Endothelial cell of umbilical vein (primary cell): Measurements from ENCODE around the gene TARBP2. TPM values are rescaled to one million over a fixed set of nuclear protein-coding genes. Genes with fewer than 3 reads are reported as not detected.

Experiments
- BruUV-seq: library from RNA; stranded (reverse); fragments of 400-500 nt; replicated peaks from 2 replicates; lab custom pipeline; 2021; lab: Mats Ljungman, UMichigan
- CTCF ChIA-PET: fragments of 300-600, 350-600 bp; sonication (Branson Sonifier 250); formaldehyde crosslinking; loops from one replicate; lab custom pipeline; 2021; ENCODE audit warnings: antibody characterized with exemption, inconsistent platforms; lab: Charles Lee
- POLR2A ChIA-PET: fragments of 300-600, 350-600 bp; sonication (Branson Sonifier 250); formaldehyde crosslinking; loops from one replicate; lab custom pipeline; 2021; ENCODE audit warnings: antibody characterized with exemption, inconsistent platforms; lab: Charles Lee
- DNase-seq: peaks from one replicate; pipeline ENCODE4 v3.0.0-alpha.2; 2011; ENCODE audit warnings: low read depth, low spot score
- FAIRE-seq: peaks from 2 replicates; lab custom pipeline; 2011; peaks lifted over from hg19 to GRCh38; lab: Jason Lieb, UNC
- H2AFZ ChIP-seq: 2 replicates; pipeline ENCODE4 v1.6.0; 2012; ENCODE audit warnings: low read depth, low read length, control low read depth, inconsistent platforms
- H3K27ac ChIP-seq: 2 replicates; pipeline ENCODE4 v1.5.1; 2011; ENCODE audit warnings: low read depth, mild to moderate bottlenecking, control low read depth, low read length, moderate library complexity; ENCODE audit not compliant: insufficient read depth
- H3K27me3 ChIP-seq, 2 experiments: 2 replicates each; pipeline versions ENCODE4 v1.6.0 to v1.6.1; 2011; ENCODE audit warnings: low read length in 2 of 2, mixed read lengths in 1 of 2; ENCODE audit not compliant: control insufficient read depth in 2 of 2, insufficient read depth in 2 of 2
- H3K36me3 ChIP-seq, 2 experiments: 2 replicates in 1 of 2; 3 replicates in 1 of 2; pipeline ENCODE4 v1.5.1; 2011; ENCODE audit warnings: low read length in 2 of 2, mild to moderate bottlenecking in 1 of 2, moderate library complexity in 1 of 2; ENCODE audit not compliant: control insufficient read depth in 2 of 2, insufficient read depth in 2 of 2; ENCODE audit errors: extremely low read depth in 1 of 2
- H3K4me1 ChIP-seq: 3 replicates; pipeline ENCODE4 v1.5.1; 2011; ENCODE audit warnings: mild to moderate bottlenecking, low read length; ENCODE audit not compliant: control insufficient read depth, insufficient read depth; ENCODE audit errors: extremely low read depth
- H3K4me2 ChIP-seq: 2 replicates; pipeline ENCODE4 v1.6.1; 2011; ENCODE audit warnings: low read length, control low read depth, mixed read lengths; ENCODE audit not compliant: insufficient read depth
- H3K4me3 ChIP-seq, 3 experiments: fragments of 200-600 bp in 1 of 3; sonication (generic), shearing (Covaris generic) in 1 of 3; replicated peaks in 1 of 3; 2 replicates each; pipeline ENCODE4 v1.5.1; 2011 to 2016; ENCODE audit warnings: control low read depth in 3 of 3, low read length in 3 of 3, mild to moderate bottlenecking in 2 of 3, inconsistent platforms in 1 of 3, low read depth in 1 of 3, moderate library complexity in 1 of 3; ENCODE audit not compliant: insufficient read depth in 1 of 3
- H3K79me2 ChIP-seq: 2 replicates; pipeline ENCODE4 v1.6.0; 2012; ENCODE audit warnings: low read length, inconsistent platforms; ENCODE audit not compliant: control insufficient read depth, insufficient read depth
- H3K9ac ChIP-seq: replicated peaks from 2 replicates; pipeline ENCODE3; 2011; ENCODE audit warnings: low read length, control low read depth; ENCODE audit not compliant: insufficient read depth; ENCODE audit errors: extremely low read depth
- H3K9me1 ChIP-seq: replicated peaks from 3 replicates; pipeline ENCODE4 v1.6.0; 2011; ENCODE audit warnings: mild to moderate bottlenecking, low read length; ENCODE audit not compliant: control insufficient read depth, insufficient read depth; ENCODE audit errors: extremely low read depth
- H3K9me3 ChIP-seq: replicated peaks from 2 replicates; pipeline ENCODE4 v1.5.1; 2012; ENCODE audit warnings: low read length, inconsistent platforms; ENCODE audit not compliant: control insufficient read depth, insufficient read depth
- H4K20me1 ChIP-seq: replicated peaks from 2 replicates; pipeline ENCODE3; 2011; ENCODE audit warnings: mild to moderate bottlenecking, low read length; ENCODE audit not compliant: control insufficient read depth, insufficient read depth; ENCODE audit errors: extremely low read depth
- EZH2 ChIP-seq: IDR thresholded peaks from 2 replicates; pipeline ENCODE4 v1.6.1; 2012; ENCODE audit warnings: borderline replicate concordance, low read depth, mild to moderate bottlenecking, moderate library complexity, low read length, inconsistent platforms; ENCODE audit not compliant: severe bottlenecking
- FOS ChIP-seq: IDR thresholded peaks from 2 replicates; pipeline ENCODE4 v1.6.1; 2011; ENCODE audit warnings: mild to moderate bottlenecking, low read length, moderate library complexity, borderline replicate concordance; ENCODE audit not compliant: insufficient read depth
- GATA2 ChIP-seq: IDR thresholded peaks from 2 replicates; pipeline ENCODE4 v1.7.0; 2011; ENCODE audit warnings: low read depth, mild to moderate bottlenecking, moderate library complexity, mixed read lengths, low read length; ENCODE audit not compliant: insufficient read length, insufficient read depth
- JUN ChIP-seq: IDR thresholded peaks from 2 replicates; pipeline ENCODE4 v1.6.1; 2011; ENCODE audit warnings: borderline replicate concordance, low read depth; ENCODE audit not compliant: insufficient read length, insufficient read depth
- MYC ChIP-seq: IDR thresholded peaks from one replicate; pipeline ENCODE4 v1.6.1; 2011; ENCODE audit warnings: mild to moderate bottlenecking, low read depth, low read length
- POLR2A ChIP-seq: IDR thresholded peaks from 2 replicates; pipeline ENCODE4 v1.6.1; 2012; ENCODE audit warnings: low read depth, mild to moderate bottlenecking, control low read depth, low read length
- POLR2AphosphoS5 ChIP-seq: IDR thresholded peaks from 2 replicates; pipeline ENCODE4 v1.6.1; 2012; ENCODE audit warnings: low read depth, mild to moderate bottlenecking, control low read depth, low read length, moderate library complexity; ENCODE audit not compliant: insufficient read depth
- dilution Hi-C: fragments of 300-500 bp; cut with MboI; formaldehyde crosslinking; loops from one replicate; pipeline ENCODE4 v1.15.0; 2019; ENCODE audit warnings: low sequenced_read_pairs; ENCODE audit not compliant: extremely low pct_ligation_motif_present
- intact Hi-C: fragments of 100-400 bp; cut with micrococcal nuclease; formaldehyde crosslinking; loops from one replicate; pipeline ENCODE4 v1.10.0; 2022
- polyA plus RNA-seq, 4 experiments: library from polyadenylated mRNA; depleted of rRNA in 3 of 4; stranded (reverse) in 3 of 4; unstranded in 1 of 4; fragments of >200 nt; gene quantifications; 2 replicates each; pipeline versions ENCODE4 v1.2.1 to v1.2.3, GENCODE V29; 2011 to 2012; ENCODE audit warnings: missing spikeins in 1 of 4
- total RNA-seq: library from RNA; stranded (reverse); gene quantifications from 2 replicates; pipeline ENCODE4 v1.2.3, GENCODE V29; 2021
- TF ChIP-seq, protein P1 (sequence below), 2 donors: IDR thresholded peaks; 1 replicate in 1 of 2; 2 replicates in 1 of 2; pipeline ENCODE4 v1.5.1; 2011; ENCODE audit warnings: low read length in 2 of 2, mild to moderate bottlenecking in 2 of 2, moderate library complexity in 2 of 2, control low read depth in 1 of 2, inconsistent platforms in 1 of 2, low read depth in 1 of 2; ENCODE audit not compliant: insufficient read depth in 1 of 2; ENCODE audit errors: extremely low read depth in 1 of 2
- TF ChIP-seq, protein P2 (sequence below): IDR thresholded peaks from 2 replicates; pipeline ENCODE4 v1.6.1; 2011; ENCODE audit not compliant: insufficient read depth, insufficient read length

The TARBP2 gene
- total and polyA plus RNA-seq, 2 donors (not counting 3 experiments of a cell fraction or from before 2014, with no cell fraction given) = 57.2 to 82.8 TPM

DNA sequence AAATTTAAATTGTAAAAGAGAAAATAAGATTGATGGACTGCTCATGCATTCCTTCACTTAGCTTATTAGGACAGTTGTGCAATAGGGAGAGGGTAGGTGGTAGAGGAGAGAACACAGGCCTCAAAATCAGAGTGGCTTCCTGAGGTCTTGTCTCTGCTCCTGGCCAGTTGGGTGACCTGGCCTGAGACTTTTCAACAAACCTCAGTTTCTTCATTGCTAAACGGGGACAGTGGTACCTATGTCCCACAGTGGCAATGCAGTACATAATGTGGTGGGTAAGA is 4.4 kb upstream of the TARBP2 start:
- FAIRE-seq = no peak
- Histone ChIP-seq H3K9me1 (no peaks in the 10 kb centered on the region), H3K79me2 (peaks cover 7% of the 10 kb centered on the region), H3K27me3 (no peaks in the 10 kb centered on the region), H3K9me3 (no peaks in the 10 kb centered on the region), H3K4me3 (no peak overlapping the region), H3K27ac (no peak overlapping the region), H4K20me1 (no peaks in the 10 kb centered on the region), H3K36me3 (no peaks in the 10 kb centered on the region), H3K4me2 (no peak overlapping the region), H2AFZ (no peak overlapping the region), H3K4me1 (peaks cover 29% of the 10 kb centered on the region), H3K9ac (no peak overlapping the region)
- dilution Hi-C loops (no loop called here), intact Hi-C loops (no loop called here)
- POLR2A ChIA-PET = no interaction called here
- CTCF ChIA-PET = no interaction called here
- TF ChIP-seq, protein P1, sequence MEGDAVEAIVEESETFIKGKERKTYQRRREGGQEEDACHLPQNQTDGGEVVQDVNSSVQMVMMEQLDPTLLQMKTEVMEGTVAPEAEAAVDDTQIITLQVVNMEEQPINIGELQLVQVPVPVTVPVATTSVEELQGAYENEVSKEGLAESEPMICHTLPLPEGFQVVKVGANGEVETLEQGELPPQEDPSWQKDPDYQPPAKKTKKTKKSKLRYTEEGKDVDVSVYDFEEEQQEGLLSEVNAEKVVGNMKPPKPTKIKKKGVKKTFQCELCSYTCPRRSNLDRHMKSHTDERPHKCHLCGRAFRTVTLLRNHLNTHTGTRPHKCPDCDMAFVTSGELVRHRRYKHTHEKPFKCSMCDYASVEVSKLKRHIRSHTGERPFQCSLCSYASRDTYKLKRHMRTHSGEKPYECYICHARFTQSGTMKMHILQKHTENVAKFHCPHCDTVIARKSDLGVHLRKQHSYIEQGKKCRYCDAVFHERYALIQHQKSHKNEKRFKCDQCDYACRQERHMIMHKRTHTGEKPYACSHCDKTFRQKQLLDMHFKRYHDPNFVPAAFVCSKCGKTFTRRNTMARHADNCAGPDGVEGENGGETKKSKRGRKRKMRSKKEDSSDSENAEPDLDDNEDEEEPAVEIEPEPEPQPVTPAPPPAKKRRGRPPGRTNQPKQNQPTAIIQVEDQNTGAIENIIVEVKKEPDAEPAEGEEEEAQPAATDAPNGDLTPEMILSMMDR (IDR thresholded peaks at IDR 0.05; ENCODE audit: extremely low read depth in 1 of 2, insufficient read depth in 1 of 2, low read depth in 1 of 2, low read length in 2 of 2) = no peak
- no peak for TF ChIP-seq EZH2
- TF ChIP-seq, protein P2, sequence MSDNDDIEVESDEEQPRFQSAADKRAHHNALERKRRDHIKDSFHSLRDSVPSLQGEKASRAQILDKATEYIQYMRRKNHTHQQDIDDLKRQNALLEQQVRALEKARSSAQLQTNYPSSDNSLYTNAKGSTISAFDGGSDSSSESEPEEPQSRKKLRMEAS = no peak
- DNase-seq = no peak
- no TSS peak for BruUV-seq

GRCh38 chr12:53497461-53497860 is 3.6 kb upstream of the TARBP2 start:
- Histone ChIP-seq H3K36me3 (no peaks in the 10 kb centered on the region), H3K9ac (no peak overlapping the region), H3K4me2 (no peak overlapping the region), H3K27me3 (no peaks in the 10 kb centered on the region), H2AFZ (no peak overlapping the region), H3K27ac (no peak overlapping the region), H3K4me1 (peaks cover 32% of the 10 kb centered on the region), H3K4me3 (no peak overlapping the region), H3K9me1 (no peaks in the 10 kb centered on the region), H3K9me3 (no peaks in the 10 kb centered on the region), H4K20me1 (no peaks in the 10 kb centered on the region), H3K79me2 (peaks cover 13% of the 10 kb centered on the region)
- intact Hi-C loops = no loop called here
- CTCF ChIA-PET = no interaction called here
- TF ChIP-seq EZH2 (no peak), POLR2AphosphoS5 (no peak), MYC (no peak), FOS (no peak), POLR2A (no peak), JUN (no peak), GATA2 (no peak)
- TF ChIP-seq, protein P2 = no peak
- TF ChIP-seq, protein P1 (IDR thresholded peaks at IDR 0.05; ENCODE audit: extremely low read depth in 1 of 2, insufficient read depth in 1 of 2, low read depth in 1 of 2, low read length in 2 of 2) = no peak
- no TSS peak for BruUV-seq
- dilution Hi-C loops = no loop called here
- no peak for DNase-seq
- FAIRE-seq = no peak
- POLR2A ChIA-PET = no interaction called here
